Measurements from ENCODE around the gene TMEM108.

The TMEM108 gene

DNA sequence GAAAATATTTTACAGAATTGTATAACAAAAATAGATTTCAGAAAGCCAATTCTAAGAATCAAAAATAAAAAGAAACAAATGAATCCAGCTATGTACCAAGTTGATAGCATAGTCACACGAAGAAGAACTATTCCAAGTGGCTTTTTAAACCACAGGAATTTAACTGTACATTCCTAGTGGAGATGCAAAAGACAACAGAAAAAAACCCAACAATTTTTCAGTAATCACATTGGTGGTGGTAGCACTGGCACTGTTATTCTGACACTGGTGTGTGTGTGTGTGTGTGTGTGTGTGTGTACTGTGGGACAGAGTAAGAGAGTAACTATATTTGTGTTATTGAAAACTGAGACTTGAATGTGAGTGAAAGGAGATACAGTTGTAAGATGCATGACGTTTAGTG is 370.8 kb downstream of the TMEM108 start:
- peak; percentile 84 for ATAC-seq
- TF ChIP-seq TOX (CRISPR knock-in tag; IDR thresholded peaks at IDR 0.05; ENCODE audit: borderline replicate concordance) = no peak
- TF ChIP-seq ZNF70 (CRISPR knock-in tag; IDR thresholded peaks at IDR 0.05) = no peak
- 0 out of 2 replicates have a peak, but pooled peaks have one; percentile 22 for TF ChIP-seq ISL1 (CRISPR knock-in tag; IDR thresholded peaks at IDR 0.05)
- TF ChIP-seq ZNF8 (CRISPR knock-in tag; IDR thresholded peaks at IDR 0.05) = no peak
- no peak for TF ChIP-seq CSDC2 (CRISPR knock-in tag; IDR thresholded peaks at IDR 0.05)
- no peak for TF ChIP-seq PPARA (CRISPR knock-in tag; IDR thresholded peaks at IDR 0.05; ENCODE audit: borderline replicate concordance)
- TF ChIP-seq ZNF565 (CRISPR knock-in tag; conservative IDR thresholded peaks at IDR 0.05; ENCODE audit: low read depth) = no peak

DNA sequence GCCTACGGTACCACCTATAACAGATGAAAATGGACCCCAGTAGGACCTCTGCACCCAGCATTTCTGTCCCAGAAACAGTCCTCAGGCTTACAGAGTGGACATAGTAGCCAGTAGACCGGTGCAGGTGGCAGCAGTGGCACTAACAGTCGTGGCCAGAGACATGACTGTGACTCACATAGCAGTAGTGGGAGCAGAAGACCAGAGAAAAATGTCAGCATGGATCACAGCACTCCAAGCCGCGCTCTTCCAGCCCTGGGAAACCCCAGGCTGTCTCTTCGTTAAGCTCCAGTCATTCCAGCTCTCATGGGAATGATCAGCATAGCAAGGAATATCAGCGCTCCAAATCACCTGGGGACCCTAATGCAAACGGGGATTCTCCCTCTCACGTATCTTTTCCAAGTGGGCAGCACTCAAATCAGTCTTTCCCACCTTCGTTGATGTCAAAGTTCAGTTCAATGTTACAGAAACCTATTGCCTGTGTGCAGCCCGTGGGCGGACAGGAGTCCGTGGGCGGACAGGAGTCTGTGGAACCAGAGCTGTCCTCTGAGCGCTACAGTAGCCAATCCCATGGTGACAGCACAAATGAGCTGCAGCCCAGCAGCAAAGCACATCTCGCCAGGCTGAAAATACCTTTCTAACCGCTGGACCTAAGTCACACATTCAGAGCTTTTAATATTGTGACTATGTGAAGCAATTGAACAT is 372.2 kb downstream of the TMEM108 start:
- no peak for ATAC-seq
- TF ChIP-seq TOX (CRISPR knock-in tag; IDR thresholded peaks at IDR 0.05; ENCODE audit: borderline replicate concordance) (no peak), POU6F1 (CRISPR knock-in tag; IDR thresholded peaks at IDR 0.05; ENCODE audit: borderline replicate concordance, low read depth) (no peak), SNAI2 (CRISPR knock-in tag; IDR thresholded peaks at IDR 0.05) (no peak)

- TF ChIP-seq ZFP3 (CRISPR knock-in tag; IDR thresholded peaks at IDR 0.05) (no peak), ZNF8 (CRISPR knock-in tag; IDR thresholded peaks at IDR 0.05) (no peak), CREB5 (CRISPR knock-in tag; IDR thresholded peaks at IDR 0.05; ENCODE audit: low read depth) (no peak), TCF4 (CRISPR knock-in tag; IDR thresholded peaks at IDR 0.05; ENCODE audit: borderline replicate concordance) (no peak), SNAI2 (CRISPR knock-in tag; IDR thresholded peaks at IDR 0.05) (no peak), RARB (CRISPR knock-in tag; IDR thresholded peaks at IDR 0.05) (no peak), ARNTL (CRISPR knock-in tag; IDR thresholded peaks at IDR 0.05; ENCODE audit: borderline replicate concordance, low read depth) (no peak), ZNF565 (CRISPR knock-in tag; conservative IDR thresholded peaks at IDR 0.05; ENCODE audit: low read depth) (no peak), ISL1 (CRISPR knock-in tag; IDR thresholded peaks at IDR 0.05) (no peak), ZFP30 (CRISPR knock-in tag; IDR thresholded peaks at IDR 0.05) (no peak), ESRRG (CRISPR knock-in tag; IDR thresholded peaks at IDR 0.05) (no peak)
- TF ChIP-seq, protein P1, sequence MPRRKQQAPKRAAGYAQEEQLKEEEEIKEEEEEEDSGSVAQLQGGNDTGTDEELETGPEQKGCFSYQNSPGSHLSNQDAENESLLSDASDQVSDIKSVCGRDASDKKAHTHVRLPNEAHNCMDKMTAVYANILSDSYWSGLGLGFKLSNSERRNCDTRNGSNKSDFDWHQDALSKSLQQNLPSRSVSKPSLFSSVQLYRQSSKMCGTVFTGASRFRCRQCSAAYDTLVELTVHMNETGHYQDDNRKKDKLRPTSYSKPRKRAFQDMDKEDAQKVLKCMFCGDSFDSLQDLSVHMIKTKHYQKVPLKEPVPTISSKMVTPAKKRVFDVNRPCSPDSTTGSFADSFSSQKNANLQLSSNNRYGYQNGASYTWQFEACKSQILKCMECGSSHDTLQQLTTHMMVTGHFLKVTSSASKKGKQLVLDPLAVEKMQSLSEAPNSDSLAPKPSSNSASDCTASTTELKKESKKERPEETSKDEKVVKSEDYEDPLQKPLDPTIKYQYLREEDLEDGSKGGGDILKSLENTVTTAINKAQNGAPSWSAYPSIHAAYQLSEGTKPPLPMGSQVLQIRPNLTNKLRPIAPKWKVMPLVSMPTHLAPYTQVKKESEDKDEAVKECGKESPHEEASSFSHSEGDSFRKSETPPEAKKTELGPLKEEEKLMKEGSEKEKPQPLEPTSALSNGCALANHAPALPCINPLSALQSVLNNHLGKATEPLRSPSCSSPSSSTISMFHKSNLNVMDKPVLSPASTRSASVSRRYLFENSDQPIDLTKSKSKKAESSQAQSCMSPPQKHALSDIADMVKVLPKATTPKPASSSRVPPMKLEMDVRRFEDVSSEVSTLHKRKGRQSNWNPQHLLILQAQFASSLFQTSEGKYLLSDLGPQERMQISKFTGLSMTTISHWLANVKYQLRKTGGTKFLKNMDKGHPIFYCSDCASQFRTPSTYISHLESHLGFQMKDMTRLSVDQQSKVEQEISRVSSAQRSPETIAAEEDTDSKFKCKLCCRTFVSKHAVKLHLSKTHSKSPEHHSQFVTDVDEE (CRISPR knock-in tag; IDR thresholded peaks at IDR 0.05) = no peak
- peak; percentile 10; the same call in 2 of the 3 replicates for ATAC-seq
Observed at GRCh38 chr3:133412183-133413132, 374.3 kb downstream of the TMEM108 start.

- ATAC-seq = peak; percentile 53; the same call in 2 of the 3 replicates
- TF ChIP-seq ISL1 (CRISPR knock-in tag; IDR thresholded peaks at IDR 0.05) (no peak), OSR1 (CRISPR knock-in tag; IDR thresholded peaks at IDR 0.05) (no peak), ZFP3 (CRISPR knock-in tag; IDR thresholded peaks at IDR 0.05) (no peak), SNAI2 (CRISPR knock-in tag; IDR thresholded peaks at IDR 0.05) (no peak), ZNF565 (CRISPR knock-in tag; conservative IDR thresholded peaks at IDR 0.05; ENCODE audit: low read depth) (no peak), TOX (CRISPR knock-in tag; IDR thresholded peaks at IDR 0.05; ENCODE audit: borderline replicate concordance) (no peak), ARNTL (CRISPR knock-in tag; IDR thresholded peaks at IDR 0.05; ENCODE audit: borderline replicate concordance, low read depth) (no peak), CSRNP3 (CRISPR knock-in tag; IDR thresholded peaks at IDR 0.05) (no peak), TCF4 (CRISPR knock-in tag; IDR thresholded peaks at IDR 0.05; ENCODE audit: borderline replicate concordance) (no peak), RARB (CRISPR knock-in tag; IDR thresholded peaks at IDR 0.05) (no peak), CREB5 (CRISPR knock-in tag; IDR thresholded peaks at IDR 0.05; ENCODE audit: low read depth) (no peak), ZNF70 (CRISPR knock-in tag; IDR thresholded peaks at IDR 0.05) (no peak)
- TF ChIP-seq, protein P2, sequence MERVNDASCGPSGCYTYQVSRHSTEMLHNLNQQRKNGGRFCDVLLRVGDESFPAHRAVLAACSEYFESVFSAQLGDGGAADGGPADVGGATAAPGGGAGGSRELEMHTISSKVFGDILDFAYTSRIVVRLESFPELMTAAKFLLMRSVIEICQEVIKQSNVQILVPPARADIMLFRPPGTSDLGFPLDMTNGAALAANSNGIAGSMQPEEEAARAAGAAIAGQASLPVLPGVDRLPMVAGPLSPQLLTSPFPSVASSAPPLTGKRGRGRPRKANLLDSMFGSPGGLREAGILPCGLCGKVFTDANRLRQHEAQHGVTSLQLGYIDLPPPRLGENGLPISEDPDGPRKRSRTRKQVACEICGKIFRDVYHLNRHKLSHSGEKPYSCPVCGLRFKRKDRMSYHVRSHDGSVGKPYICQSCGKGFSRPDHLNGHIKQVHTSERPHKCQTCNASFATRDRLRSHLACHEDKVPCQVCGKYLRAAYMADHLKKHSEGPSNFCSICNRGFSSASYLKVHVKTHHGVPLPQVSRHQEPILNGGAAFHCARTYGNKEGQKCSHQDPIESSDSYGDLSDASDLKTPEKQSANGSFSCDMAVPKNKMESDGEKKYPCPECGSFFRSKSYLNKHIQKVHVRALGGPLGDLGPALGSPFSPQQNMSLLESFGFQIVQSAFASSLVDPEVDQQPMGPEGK (CRISPR knock-in tag; IDR thresholded peaks at IDR 0.05; ENCODE audit: borderline replicate concordance) = no peak
Observed at GRCh38 chr3:133413161-133414020, 375.2 kb downstream of the TMEM108 start.
